Right lobe of liver (tissue), 4 donors: Measurements from ENCODE around the gene BANP.

Source experiments
- POLR2A ChIP-seq: fragments of 450-650 bp; IDR thresholded peaks from one replicate; pipeline ENCODE4 v1.6.1; 2017; ENCODE audit warnings: antibody characterized with exemption, mild to moderate bottlenecking
- TF ChIP-seq, protein P1 (sequence below), 4 donors: fragments of 200-600 bp in 3 of 4; fragments of 450-650 bp in 1 of 4; IDR thresholded peaks; one replicate each; pipeline versions ENCODE4 v1.5.1 to v1.8.0; 2016 to 2022; ENCODE audit warnings: antibody characterized with exemption in 4 of 4, mild to moderate bottlenecking in 2 of 4
- donor health status: DM: no; HTN: no; CAD: no.
- donor health status: DM: no; HTN: no; CAD: no.
- donor health status: DM: no; HTN: yes; CAD: no.

DNA sequence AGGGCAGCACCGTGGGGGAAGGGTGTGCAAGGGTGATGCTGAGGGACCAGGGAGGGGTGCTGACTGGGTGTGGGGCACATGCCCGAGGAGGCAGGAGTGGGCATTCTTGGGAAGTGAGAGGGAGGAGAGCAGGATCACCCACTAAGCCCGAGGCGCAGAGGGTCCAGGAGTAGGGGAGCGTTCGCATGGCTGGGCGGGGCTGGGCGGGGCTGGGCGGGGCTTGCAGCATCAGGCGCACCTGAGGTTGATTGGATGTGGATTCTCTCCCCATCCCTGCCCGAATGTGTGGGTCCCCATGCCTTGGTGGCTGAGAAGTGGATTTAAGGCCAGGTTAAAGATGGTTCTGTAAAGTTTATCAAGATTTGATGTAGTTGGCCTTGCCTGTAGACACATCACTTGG, 14.2 kb downstream of the BANP start:
- TF ChIP-seq, protein P1, sequence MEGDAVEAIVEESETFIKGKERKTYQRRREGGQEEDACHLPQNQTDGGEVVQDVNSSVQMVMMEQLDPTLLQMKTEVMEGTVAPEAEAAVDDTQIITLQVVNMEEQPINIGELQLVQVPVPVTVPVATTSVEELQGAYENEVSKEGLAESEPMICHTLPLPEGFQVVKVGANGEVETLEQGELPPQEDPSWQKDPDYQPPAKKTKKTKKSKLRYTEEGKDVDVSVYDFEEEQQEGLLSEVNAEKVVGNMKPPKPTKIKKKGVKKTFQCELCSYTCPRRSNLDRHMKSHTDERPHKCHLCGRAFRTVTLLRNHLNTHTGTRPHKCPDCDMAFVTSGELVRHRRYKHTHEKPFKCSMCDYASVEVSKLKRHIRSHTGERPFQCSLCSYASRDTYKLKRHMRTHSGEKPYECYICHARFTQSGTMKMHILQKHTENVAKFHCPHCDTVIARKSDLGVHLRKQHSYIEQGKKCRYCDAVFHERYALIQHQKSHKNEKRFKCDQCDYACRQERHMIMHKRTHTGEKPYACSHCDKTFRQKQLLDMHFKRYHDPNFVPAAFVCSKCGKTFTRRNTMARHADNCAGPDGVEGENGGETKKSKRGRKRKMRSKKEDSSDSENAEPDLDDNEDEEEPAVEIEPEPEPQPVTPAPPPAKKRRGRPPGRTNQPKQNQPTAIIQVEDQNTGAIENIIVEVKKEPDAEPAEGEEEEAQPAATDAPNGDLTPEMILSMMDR (IDR thresholded peaks at IDR 0.05) = no peak
- no peak for TF ChIP-seq POLR2A
